Measurements from ENCODE around the gene HMGXB3. TPM values are rescaled to one million over a fixed set of nuclear protein-coding genes. Genes with fewer than 3 reads are reported as not detected.
A peak's percentile ranks its signal among the peaks of the same experiment; 100 is the strongest.
"Not testable (repeated sequence)": the region's sequence is repeated elsewhere in the genome, so short reads cannot be mapped to it uniquely, and the experiment has no call there.

Gene HMGXB3
- total and polyA plus RNA-seq, 11 donors: 10.7 to 25.9 (median 17.5) TPM

GRCh38 chr5:150044712-150045111, 44.2 kb downstream of the HMGXB3 start:
- ATAC-seq: peak in 2 of 4 donors; percentile 20 to 47
- Histone ChIP-seq H3K4me1 (peaks cover 6 to 44% (median 31%) of the 10 kb centered on the region in 12 donors), H3K9me3 (no peaks in the 10 kb centered on the region), H3K4me3 (no peak overlapping the region), H3K36me3 (peaks cover 2 to 100% (median 98%) of the 10 kb centered on the region in 9 donors), H3K27ac (peak overlapping the region in 5 of 12 donors; percentile 1 to 61 (median 20)), H3K27me3 (no peaks in the 10 kb centered on the region)
- TF ChIP-seq POLR2A (IDR thresholded peaks at IDR 0.05) (no peak), CTCF (IDR thresholded peaks at IDR 0.05) (no peak)
- 44 to 51% (median 47%) methylated on average over 7 of the region's 7 CpGs for WGBS, 4 donors
- DNase-seq: no peak
- intact Hi-C loops (cut with DNase I): no loop called here

- H3K27me3 ChIP-seq: no peaks in the 10 kb centered on the region
- H3K9me3 ChIP-seq: no peaks in the 10 kb centered on the region
- H3K36me3 ChIP-seq: peaks cover 5 to 100% (median 98%) of the 10 kb centered on the region in 9 donors
- H3K27ac ChIP-seq: peak overlapping the region in 2 of 12 donors; percentile 20 to 61
- H3K4me3 ChIP-seq: no peak overlapping the region
- DNase-seq (no peak), ATAC-seq (no peak)
- 67 to 82% (median 78%) methylated on average over 6 of the region's 6 CpGs for WGBS, 4 donors
- no peak for TF ChIP-seq POLR2A (IDR thresholded peaks at IDR 0.05)
- no peak for TF ChIP-seq CTCF (IDR thresholded peaks at IDR 0.05)
- intact Hi-C loops (cut with DNase I): no loop called here
- peaks cover 6 to 44% (median 31%) of the 10 kb centered on the region in 12 donors for H3K4me1 ChIP-seq
Observed at GRCh38 chr5:150045549-150045948, 45.0 kb downstream of the HMGXB3 start.

- Histone ChIP-seq H3K36me3 (peaks cover 6 to 100% (median 98%) of the 10 kb centered on the region in 9 donors), H3K4me1 (peaks cover 6 to 44% (median 32%) of the 10 kb centered on the region in 12 donors), H3K27me3 (no peaks in the 10 kb centered on the region), H3K9me3 (no peaks in the 10 kb centered on the region), H3K27ac (no peak overlapping the region), H3K4me3 (no peak overlapping the region)
- 79 to 98% (median 96%) methylated on average over 6 of the region's 6 CpGs for WGBS, 4 donors
- DNase-seq (no peak), ATAC-seq (no peak)
- intact Hi-C loops (cut with DNase I): no loop called here
- TF ChIP-seq POLR2A (IDR thresholded peaks at IDR 0.05): no peak
- no peak for TF ChIP-seq CTCF (IDR thresholded peaks at IDR 0.05)
Observed at GRCh38 chr5:150046031-150046430, 45.5 kb downstream of the HMGXB3 start.

- ATAC-seq: peak in 1 of 4 donors; percentile 4
- peaks cover 3 to 100% (median 97%) of the 10 kb centered on the region in 9 donors for H3K36me3 ChIP-seq
Observed at GRCh38 chr5:150050172-150050811, 49.8 kb downstream of the HMGXB3 start.

More at GRCh38 chr5:150050172-150050811, 49.8 kb downstream of the HMGXB3 start:
- DNase-seq; H3K27me3 ChIP-seq; intact Hi-C loops (cut with DNase I); H3K9me3 ChIP-seq; H3K4me3 ChIP-seq: not testable (repeated sequence)
- Histone ChIP-seq H3K4me1 (peaks cover 0 to 50% (median 3%) of the 10 kb centered on the region in 12 donors), H3K27ac (peak overlapping the region in 1 of 12 donors; percentile 54)
- 93 to 96% (median 95%) methylated on average over 14 of the region's 14 CpGs for WGBS, 4 donors

Data from heart left ventricle (tissue), 16 donors.